A673 (cell line): ENCODE measurements around the gene SRXN1. TPM values are rescaled to one million over a fixed set of nuclear protein-coding genes. Genes with fewer than 3 reads are reported as not detected.

Experiments used
- BruUV-seq: library from RNA; stranded (reverse); fragments of 400-500 nt; replicated peaks from 2 replicates; lab custom pipeline; 2021; lab: Mats Ljungman, UMichigan
- CTCF ChIA-PET: fragments of 300-600 bp; sonication (Branson Sonifier 250); formaldehyde crosslinking; loops from one replicate; lab custom pipeline; 2022; ENCODE audit warnings: antibody characterized with exemption; lab: Charles Lee
- POLR2A ChIA-PET: fragments of 300-600 bp; sonication (Branson Sonifier 250); formaldehyde crosslinking; loops from one replicate; lab custom pipeline; 2022; ENCODE audit warnings: antibody characterized with exemption; ENCODE audit not compliant: low non-redundant PET; lab: Charles Lee
- DNase-seq: peaks from one replicate; pipeline ENCODE4 v3.0.0-alpha.2; 2015; ENCODE audit warnings: low spot score
- H3K27ac ChIP-seq: fragments of 200-600 bp; sonication (generic); 2 replicates; pipeline ENCODE4 v1.5.1; 2016; ENCODE audit warnings: mixed run types, low read depth, mild to moderate bottlenecking, mixed read lengths, antibody characterized with exemption, low read length; ENCODE audit not compliant: poor library complexity, severe bottlenecking
- H3K27me3 ChIP-seq: fragments of 200-600 bp; sonication (generic); replicated peaks from 2 replicates; pipeline ENCODE4 v1.6.1; 2017; ENCODE audit warnings: mixed run types, low read depth, mild to moderate bottlenecking, mixed read lengths, antibody characterized with exemption, low read length; ENCODE audit not compliant: insufficient read depth, poor library complexity
- H3K36me3 ChIP-seq: fragments of 200-600 bp; sonication (generic); 2 replicates; pipeline ENCODE4 v1.6.1; 2016; ENCODE audit warnings: mixed run types, mild to moderate bottlenecking, mixed read lengths, antibody characterized with exemption, low read length; ENCODE audit not compliant: insufficient read depth, poor library complexity, severe bottlenecking
- H3K4me1 ChIP-seq: fragments of 200-600 bp; sonication (generic); 2 replicates; pipeline ENCODE4 v1.6.1; 2017; ENCODE audit warnings: mixed run types, mild to moderate bottlenecking, mixed read lengths, antibody characterized with exemption, low read length; ENCODE audit not compliant: insufficient read depth, poor library complexity, severe bottlenecking
- H3K4me3 ChIP-seq: fragments of 200-600 bp; sonication (generic); 2 replicates; pipeline ENCODE4 v1.5.1; 2016; ENCODE audit warnings: low read depth, mixed run types, mild to moderate bottlenecking, mixed read lengths, low read length; ENCODE audit not compliant: poor library complexity, severe bottlenecking
- H3K9me3 ChIP-seq: fragments of 200-600 bp; sonication (generic); 2 replicates; pipeline ENCODE4 v1.6.1; 2016; ENCODE audit warnings: mixed run types, low read depth, mild to moderate bottlenecking, mixed read lengths, antibody characterized with exemption, low read length; ENCODE audit not compliant: poor library complexity, severe bottlenecking
- EZH2 ChIP-seq: fragments of 200-600 bp; sonication (generic); IDR thresholded peaks from 2 replicates; pipeline ENCODE4 v1.6.1; 2017; ENCODE audit warnings: borderline replicate concordance, low read depth, mild to moderate bottlenecking, mixed read lengths, antibody characterized with exemption, low read length; ENCODE audit not compliant: poor library complexity, severe bottlenecking
- intact Hi-C: fragments of 100-400 bp; cut with micrococcal nuclease; formaldehyde crosslinking; loops from one replicate; pipeline ENCODE4 v1.10.0; 2022; ENCODE audit not compliant: unreplicated experiment
- total RNA-seq: library from RNA; stranded (reverse); gene quantifications from 2 replicates; pipeline ENCODE4 v1.2.3, GENCODE V29; 2021
- TF ChIP-seq, protein P1 (sequence below): fragments of 300-800, 200-600 bp; sonication (generic); conservative IDR thresholded peaks from 2 replicates; pipeline ENCODE4 v1.5.1; 2017; ENCODE audit warnings: low read depth, mild to moderate bottlenecking, antibody characterized with exemption, low read length, moderate library complexity, mixed read lengths

The SRXN1 gene
- total RNA-seq, 1 experiment from 2014 or later: 11.5 TPM

DNA sequence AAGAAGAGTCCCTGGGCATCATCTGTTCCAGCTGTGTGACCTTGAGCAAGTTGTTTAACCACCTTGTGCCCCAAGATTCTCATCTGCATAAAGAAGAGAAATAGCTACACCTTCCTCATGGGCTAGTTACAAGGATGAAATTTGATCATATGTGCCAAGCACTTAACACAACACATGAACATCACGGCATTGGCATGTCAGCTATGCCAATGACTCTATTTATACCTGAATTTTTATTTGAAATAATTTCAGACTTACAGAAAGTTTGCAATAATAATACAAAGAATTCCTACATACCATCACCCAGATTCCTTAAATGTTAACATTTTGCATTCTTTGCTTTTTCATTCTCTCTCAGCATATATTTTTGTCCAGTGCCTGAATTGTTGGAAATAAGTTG lies 21.9 kb downstream of the SRXN1 start:
- DNase-seq: no peak
- no peaks in the 10 kb centered on the region for H3K36me3 ChIP-seq
- no TSS peak for BruUV-seq
- no peak overlapping the region for H3K27ac ChIP-seq
- no peaks in the 10 kb centered on the region for H3K9me3 ChIP-seq
- no peak overlapping the region for H3K4me3 ChIP-seq
- H3K27me3 ChIP-seq: no peaks in the 10 kb centered on the region
- CTCF ChIA-PET: no interaction called here
- POLR2A ChIA-PET: no interaction called here
- no peak for TF ChIP-seq EZH2
- no peaks in the 10 kb centered on the region for H3K4me1 ChIP-seq
- intact Hi-C loops: no loop called here

DNA sequence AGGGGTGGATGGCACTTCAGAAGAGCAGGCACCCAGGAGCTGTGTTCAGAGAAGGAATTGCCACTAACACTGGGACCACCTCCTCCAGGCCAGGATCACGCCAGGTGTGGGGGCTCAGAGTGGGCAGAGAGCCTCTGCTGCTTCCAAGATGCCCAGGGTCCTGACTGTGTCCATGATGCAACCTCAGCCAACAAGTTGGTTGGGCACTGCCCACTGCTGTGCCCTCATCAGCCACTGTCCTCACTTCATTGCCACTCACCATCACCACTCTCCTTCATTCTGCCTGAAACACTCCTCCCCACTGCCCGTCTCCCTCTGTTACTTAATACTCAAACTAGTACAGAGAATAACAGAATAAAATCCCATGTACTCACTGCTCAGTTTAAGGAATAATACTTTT lies 26.4 kb downstream of the SRXN1 start:
- no peaks in the 10 kb centered on the region for H3K36me3 ChIP-seq
- no peaks in the 10 kb centered on the region for H3K27me3 ChIP-seq
- H3K9me3 ChIP-seq: no peaks in the 10 kb centered on the region
- ChIA-PET CTCF (no interaction called here), POLR2A (no interaction called here)
- no peak for DNase-seq
- no peak overlapping the region for H3K4me3 ChIP-seq
- no peak for TF ChIP-seq EZH2
- H3K4me1 ChIP-seq: no peaks in the 10 kb centered on the region
- no peak overlapping the region for H3K27ac ChIP-seq
- no TSS peak for BruUV-seq
- intact Hi-C loops: no loop called here

DNA sequence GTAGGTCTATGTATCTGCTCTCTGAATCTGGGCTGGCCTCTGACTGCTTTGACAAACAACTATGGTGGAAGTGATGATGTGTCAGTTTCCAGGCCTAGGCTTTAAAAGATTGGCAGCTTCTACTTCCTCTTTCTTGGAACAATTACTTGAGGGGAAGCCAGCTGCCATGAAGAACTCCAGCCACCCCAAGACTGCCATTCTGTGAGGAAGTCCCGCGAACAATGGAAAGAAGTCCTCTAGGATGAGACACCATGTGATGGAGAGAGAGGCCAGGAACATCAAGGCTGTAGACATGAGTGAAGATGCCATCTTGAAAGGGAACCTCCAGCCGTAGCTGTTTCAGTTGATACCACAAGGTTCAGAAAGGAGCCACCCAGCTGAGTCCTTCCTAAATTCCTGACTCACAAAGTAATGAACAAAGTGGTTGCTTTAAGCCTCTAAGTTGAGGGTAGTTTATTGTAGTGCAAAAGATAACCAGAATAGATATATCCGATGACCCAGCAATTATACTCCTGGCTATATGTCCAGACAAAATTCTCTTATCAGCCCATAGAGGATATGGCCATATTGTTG lies 27.6 kb downstream of the SRXN1 start:
- Histone ChIP-seq H3K9me3 (no peaks in the 10 kb centered on the region), H3K27ac (no peak overlapping the region), H3K27me3 (no peaks in the 10 kb centered on the region), H3K4me3 (no peak overlapping the region), H3K36me3 (no peaks in the 10 kb centered on the region), H3K4me1 (no peaks in the 10 kb centered on the region)
- POLR2A ChIA-PET: no interaction called here
- BruUV-seq: no TSS peak
- TF ChIP-seq, protein P1, sequence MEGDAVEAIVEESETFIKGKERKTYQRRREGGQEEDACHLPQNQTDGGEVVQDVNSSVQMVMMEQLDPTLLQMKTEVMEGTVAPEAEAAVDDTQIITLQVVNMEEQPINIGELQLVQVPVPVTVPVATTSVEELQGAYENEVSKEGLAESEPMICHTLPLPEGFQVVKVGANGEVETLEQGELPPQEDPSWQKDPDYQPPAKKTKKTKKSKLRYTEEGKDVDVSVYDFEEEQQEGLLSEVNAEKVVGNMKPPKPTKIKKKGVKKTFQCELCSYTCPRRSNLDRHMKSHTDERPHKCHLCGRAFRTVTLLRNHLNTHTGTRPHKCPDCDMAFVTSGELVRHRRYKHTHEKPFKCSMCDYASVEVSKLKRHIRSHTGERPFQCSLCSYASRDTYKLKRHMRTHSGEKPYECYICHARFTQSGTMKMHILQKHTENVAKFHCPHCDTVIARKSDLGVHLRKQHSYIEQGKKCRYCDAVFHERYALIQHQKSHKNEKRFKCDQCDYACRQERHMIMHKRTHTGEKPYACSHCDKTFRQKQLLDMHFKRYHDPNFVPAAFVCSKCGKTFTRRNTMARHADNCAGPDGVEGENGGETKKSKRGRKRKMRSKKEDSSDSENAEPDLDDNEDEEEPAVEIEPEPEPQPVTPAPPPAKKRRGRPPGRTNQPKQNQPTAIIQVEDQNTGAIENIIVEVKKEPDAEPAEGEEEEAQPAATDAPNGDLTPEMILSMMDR: no peak
- no peak for TF ChIP-seq EZH2
- intact Hi-C loops: no loop called here
- CTCF ChIA-PET: no interaction called here
- no peak for DNase-seq

DNA sequence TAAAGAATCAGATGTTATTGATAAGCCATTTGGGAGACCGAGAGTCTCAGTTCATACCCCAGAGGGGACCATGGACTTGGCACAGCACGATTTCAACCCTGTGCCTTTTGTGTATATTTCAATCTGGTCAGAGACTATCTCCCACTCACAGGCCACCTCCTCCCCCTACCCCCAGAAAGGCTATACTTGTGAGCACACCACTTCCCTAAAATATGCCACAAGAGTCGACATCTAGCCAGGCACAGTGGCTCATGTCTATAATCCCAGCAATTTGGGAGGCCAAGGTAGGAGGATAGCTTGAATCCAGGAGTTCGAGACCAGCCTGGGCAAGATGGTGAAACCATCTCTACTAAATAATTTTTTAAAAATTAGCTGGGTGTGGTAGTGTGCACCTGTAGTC lies 29.3 kb downstream of the SRXN1 start:
- no peak for TF ChIP-seq EZH2
- TF ChIP-seq, protein P1: no peak
- DNase-seq: no peak
- no peaks in the 10 kb centered on the region for H3K36me3 ChIP-seq
- H3K9me3 ChIP-seq: no peaks in the 10 kb centered on the region
- no peak overlapping the region for H3K4me3 ChIP-seq
- intact Hi-C loops: no loop called here
- BruUV-seq: no TSS peak
- H3K27ac ChIP-seq: no peak overlapping the region
- ChIA-PET POLR2A (no interaction called here), CTCF (interaction anchor here (1.3 kb wide), 1 partner anchor 22 kb away, joined by 3 read pairs; no protein-coding TSS in a partner anchor)
- no peaks in the 10 kb centered on the region for H3K4me1 ChIP-seq
- no peaks in the 10 kb centered on the region for H3K27me3 ChIP-seq
